Measurements from ENCODE around the gene MDFI.

Gene MDFI

GRCh38 chr6:41630069-41630468 lies 8.2 kb upstream of the MDFI start:
- in situ Hi-C loops (cut with MboI; ENCODE audit: low sequenced_read_pairs), result no loop called here

GRCh38 chr6:41630946-41631345 lies 7.3 kb upstream of the MDFI start:
- in situ Hi-C loops (cut with MboI; ENCODE audit: low sequenced_read_pairs), result no loop called here

- in situ Hi-C loops (cut with MboI; ENCODE audit: low sequenced_read_pairs), result no loop called here
Measured at GRCh38 chr6:41633056-41633634, 5.1 kb upstream of the MDFI start.

- in situ Hi-C loops (cut with MboI; ENCODE audit: low sequenced_read_pairs), result no loop called here
Measured at GRCh38 chr6:41634657-41635056, 3.6 kb upstream of the MDFI start.

GRCh38 chr6:41635365-41635764 lies 2.9 kb upstream of the MDFI start:
- in situ Hi-C loops (cut with MboI; ENCODE audit: low sequenced_read_pairs), result no loop called here

GRCh38 chr6:41636833-41637193 lies 1.5 kb upstream of the MDFI start:
- in situ Hi-C loops (cut with MboI; ENCODE audit: low sequenced_read_pairs), result no loop called here

GRCh38 chr6:41637194-41638001 lies 870 bp upstream of the MDFI start:
- in situ Hi-C loops (cut with MboI; ENCODE audit: low sequenced_read_pairs), result no loop called here

GRCh38 chr6:41638935-41639808 lies 904 bp downstream of the MDFI start:
- in situ Hi-C loops (cut with MboI; ENCODE audit: low sequenced_read_pairs), result no loop called here

- in situ Hi-C loops (cut with MboI; ENCODE audit: low sequenced_read_pairs), result no loop called here
Measured at GRCh38 chr6:41639809-41640371, 1.6 kb downstream of the MDFI start.

- in situ Hi-C loops (cut with MboI; ENCODE audit: low sequenced_read_pairs), result no loop called here
Measured at GRCh38 chr6:41640426-41640825, 2.2 kb downstream of the MDFI start.

GRCh38 chr6:41641352-41641925 lies 3.2 kb downstream of the MDFI start:
- in situ Hi-C loops (cut with MboI; ENCODE audit: low sequenced_read_pairs), result no loop called here

GRCh38 chr6:41642090-41642959 lies 4.1 kb downstream of the MDFI start:
- in situ Hi-C loops (cut with MboI; ENCODE audit: low sequenced_read_pairs), result no loop called here

- in situ Hi-C loops (cut with MboI; ENCODE audit: low sequenced_read_pairs), result no loop called here
Measured at GRCh38 chr6:41642960-41643898, 5.0 kb downstream of the MDFI start.

GRCh38 chr6:41643899-41644269 lies 5.6 kb downstream of the MDFI start:
- in situ Hi-C loops (cut with MboI; ENCODE audit: low sequenced_read_pairs), result no loop called here

GRCh38 chr6:41644297-41644879 lies 6.1 kb downstream of the MDFI start:
- in situ Hi-C loops (cut with MboI; ENCODE audit: low sequenced_read_pairs), result no loop called here

- in situ Hi-C loops (cut with MboI; ENCODE audit: low sequenced_read_pairs), result no loop called here
Measured at GRCh38 chr6:41645007-41645618, 6.8 kb downstream of the MDFI start.

- in situ Hi-C loops (cut with MboI; ENCODE audit: low sequenced_read_pairs), result no loop called here
Measured at GRCh38 chr6:41646026-41646795, 7.9 kb downstream of the MDFI start.
